GM21381 (cell line): ENCODE data around the gene C2CD2.

ENCODE experiments used
- ATAC-seq: cut with Tn5 transposase; IDR thresholded peaks from one replicate; pipeline ENCODE4 v1.9.1; 2021; ENCODE audit warnings: mild to moderate bottlenecking, moderate library complexity; ENCODE audit not compliant: unreplicated experiment

C2CD2 gene

GRCh38 chr21:41890355-41890754 lies 63.5 kb downstream of the C2CD2 start:
- no peak for ATAC-seq

GRCh38 chr21:41888749-41889376 lies 65.0 kb downstream of the C2CD2 start:
- ATAC-seq: no peak

DNA sequence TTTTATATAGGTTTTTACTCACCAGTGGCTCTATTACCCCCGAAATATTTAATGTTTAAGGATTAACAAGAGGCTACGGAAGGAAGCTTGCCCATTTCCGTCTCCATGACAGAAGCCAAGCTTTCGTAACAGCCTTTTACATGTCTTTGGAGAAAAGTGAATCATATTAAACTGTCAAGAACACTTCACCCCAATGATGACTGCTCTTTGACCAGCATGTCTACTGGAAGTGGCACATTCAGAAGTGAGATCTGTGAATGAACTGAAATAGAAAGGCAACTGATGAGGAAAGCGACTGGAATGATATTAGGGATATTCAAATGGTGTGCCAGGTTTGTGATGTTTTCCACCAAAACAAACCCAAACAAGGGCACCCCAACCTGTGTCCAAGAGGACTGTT lies 66.2 kb downstream of the C2CD2 start:
- ATAC-seq: no peak

DNA sequence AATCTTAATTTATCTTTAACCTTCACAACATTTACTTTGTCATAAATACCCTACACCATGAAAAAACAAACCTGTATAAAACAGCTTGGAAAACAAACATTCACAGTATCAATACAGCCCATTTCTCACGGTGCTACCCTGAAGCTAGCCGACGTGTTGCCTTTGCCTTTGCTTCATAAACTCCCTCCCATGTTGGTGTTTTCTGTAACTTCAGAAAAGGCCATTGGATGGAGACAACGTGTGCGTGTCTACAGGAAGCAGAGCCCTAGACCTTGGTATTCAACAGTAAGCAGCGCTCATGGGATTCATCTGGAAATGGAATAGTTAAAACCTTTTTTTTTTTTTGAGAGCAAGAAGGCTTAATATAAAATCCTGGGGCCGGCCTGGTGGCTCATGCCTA lies 67.5 kb downstream of the C2CD2 start:
- ATAC-seq: no peak

GRCh38 chr21:41885341-41886024 lies 68.3 kb downstream of the C2CD2 start:
- no peak for ATAC-seq

GRCh38 chr21:41884501-41885030 lies 69.3 kb downstream of the C2CD2 start:
- no peak for ATAC-seq

- no peak for ATAC-seq
Observed at GRCh38 chr21:41883582-41883981, 70.2 kb downstream of the C2CD2 start.

GRCh38 chr21:41881051-41881450 lies 72.8 kb downstream of the C2CD2 start:
- ATAC-seq: no peak

- no peak for ATAC-seq
Observed at GRCh38 chr21:41880153-41880552, 73.7 kb downstream of the C2CD2 start.

DNA sequence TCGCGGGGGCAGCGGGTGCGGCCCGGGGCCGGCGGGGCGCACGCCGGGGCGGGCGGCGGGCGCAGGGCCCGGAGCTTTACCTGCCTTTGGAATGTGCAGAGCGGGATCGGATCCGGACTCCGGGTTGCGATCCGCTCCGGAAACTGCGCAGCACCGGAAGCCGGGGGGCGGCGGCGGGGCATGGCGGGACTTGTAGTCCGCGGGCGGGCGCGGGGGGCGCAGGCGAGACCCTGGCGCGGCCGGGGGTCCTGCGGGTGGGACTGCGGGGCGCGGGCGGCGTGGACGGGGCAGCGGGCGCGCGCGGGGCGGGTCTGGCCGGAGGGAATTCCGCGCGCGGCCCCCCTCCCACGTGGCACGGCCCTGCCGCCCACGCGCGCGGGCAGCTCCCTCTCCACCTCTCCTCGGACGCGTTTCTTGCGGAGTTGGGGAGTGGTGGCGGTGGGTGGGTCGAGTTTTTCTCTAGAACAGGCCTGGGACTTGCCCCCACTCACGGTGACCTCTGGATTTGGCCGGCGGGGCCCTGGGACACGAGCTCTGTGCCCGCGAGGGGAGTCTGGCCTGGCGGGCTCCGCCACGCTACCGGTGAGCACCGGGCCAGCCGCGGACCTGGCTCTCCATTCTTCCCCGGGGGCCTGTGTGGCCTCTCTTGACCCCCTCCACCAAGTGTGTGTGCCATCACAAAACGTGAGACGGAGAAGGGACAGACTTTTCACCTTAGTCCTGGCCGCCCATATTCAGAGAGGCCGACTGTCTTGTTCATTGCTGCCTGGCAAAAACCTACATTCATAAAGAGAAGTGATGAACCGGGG lies 74.4 kb downstream of the C2CD2 start, which contains the start of gene PRDM15:
TSS of gene PRDM15 (minus strand) at position 155 of the 809 bp plus-strand sequence. CDS start 18,981 bp downstream, outside the sequence.
- peak; percentile 49 for ATAC-seq

- peak; percentile 41 for ATAC-seq
Observed at GRCh38 chr21:41878831-41879189, 75.0 kb downstream of the C2CD2 start.

- peak; percentile 27 for ATAC-seq
Observed at GRCh38 chr21:41877901-41878830, 75.7 kb downstream of the C2CD2 start.

- ATAC-seq: no peak
Observed at GRCh38 chr21:41876928-41877652, 76.7 kb downstream of the C2CD2 start.

GRCh38 chr21:41876396-41876795 lies 77.4 kb downstream of the C2CD2 start:
- ATAC-seq: no peak

DNA sequence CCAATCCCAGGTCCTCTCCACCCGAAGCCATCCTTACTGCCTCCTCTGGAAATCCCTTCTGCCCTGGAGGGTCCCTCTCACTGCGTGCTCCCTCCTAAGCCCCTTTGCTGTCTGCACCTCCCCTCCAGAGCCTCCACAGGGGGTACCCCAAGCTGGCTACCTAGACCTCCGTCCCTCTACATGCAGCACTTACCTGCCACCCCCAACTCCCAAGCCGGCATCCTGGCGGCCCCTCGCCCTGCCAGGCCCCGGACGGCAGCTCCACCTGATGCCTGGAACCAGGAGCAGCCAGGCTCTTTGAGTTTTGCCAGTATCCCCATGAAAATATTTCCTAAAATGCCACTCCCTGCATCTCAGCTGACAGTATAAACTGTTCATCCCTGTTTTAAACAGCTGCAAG lies 78.7 kb downstream of the C2CD2 start:
- no peak for ATAC-seq

GRCh38 chr21:41874611-41875010 lies 79.2 kb downstream of the C2CD2 start:
- no peak for ATAC-seq

GRCh38 chr21:41873426-41873825 lies 80.4 kb downstream of the C2CD2 start:
- ATAC-seq: no peak

- no peak for ATAC-seq
Observed at GRCh38 chr21:41873005-41873404, 80.8 kb downstream of the C2CD2 start.

DNA sequence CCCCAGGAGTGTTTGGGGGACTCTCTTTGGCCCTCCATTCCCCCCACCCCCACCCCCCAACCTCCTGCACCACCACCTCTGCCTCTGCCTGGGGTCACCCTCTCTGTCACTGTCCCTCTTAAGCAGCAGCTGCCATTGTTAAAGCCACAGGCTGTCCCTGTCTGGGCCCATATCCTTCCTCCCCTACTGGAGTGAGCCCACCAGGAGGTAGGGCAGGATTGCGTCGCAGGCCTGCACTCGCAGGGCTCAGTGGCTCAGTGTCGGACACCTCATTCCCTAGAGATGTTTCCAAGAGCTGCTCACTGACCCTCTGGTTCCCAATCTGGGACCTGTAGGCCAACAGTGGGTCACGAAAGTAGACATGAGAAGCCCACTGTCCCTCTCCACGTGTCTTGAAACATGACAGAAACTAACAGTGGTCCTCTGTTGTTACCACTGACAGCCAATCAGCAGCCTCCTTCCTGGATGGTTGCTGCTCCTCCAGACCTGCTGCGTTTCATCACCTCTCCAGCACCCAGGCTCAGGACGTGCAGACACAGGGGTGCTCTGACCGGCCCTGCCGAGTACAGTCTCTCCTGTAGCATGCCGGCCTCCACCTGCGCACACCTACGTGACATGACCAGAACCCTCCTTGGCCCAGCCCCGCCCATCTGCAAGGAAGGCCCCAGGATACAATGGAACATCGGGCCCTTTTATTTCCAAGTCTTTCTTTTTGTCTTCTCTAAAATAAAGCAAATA lies 82.4 kb downstream of the C2CD2 start:
- ATAC-seq: no peak
